ENCODE results near the gene EFCAB7. TPM values are rescaled to one million over a fixed set of nuclear protein-coding genes. Genes with fewer than 3 reads are reported as not detected.

EFCAB7 gene
- total and polyA plus RNA-seq, 2 of the 13 experiments (the other 11 are each of a cell fraction or from before 2014, with no cell fraction given), result 1.7 to 5.4 TPM

- BruUV-seq (replicated peaks), result no TSS peak
- H3K27ac ChIP-seq (ENCODE audit: extremely low read length, insufficient read depth, low read length), result no peak overlapping the region
- H3K4me3 ChIP-seq (replicated peaks in 1 of 3; ENCODE audit: insufficient read depth in 1 of 3, low read depth in 2 of 3, low read length in 3 of 3), result no peak overlapping the region
- no peak overlapping the region for H2AFZ ChIP-seq (ENCODE audit: low read length)
- ATAC-seq, result no peak
- H3K4me1 ChIP-seq (ENCODE audit: insufficient read depth, low read length), result no peaks in the 10 kb centered on the region
- no peaks in the 10 kb centered on the region for H3K79me2 ChIP-seq (ENCODE audit: insufficient read depth, low read length)
- ChIA-PET POLR2A (no interaction called here), CTCF (ENCODE audit: low intra/inter-chr PET ratio, low total read pairs) (no interaction called here)
- no peak for FAIRE-seq
- intact Hi-C loops (cut with micrococcal nuclease; ENCODE audit: unreplicated experiment) (no loop called here), in situ Hi-C loops (cut with HindIII; ENCODE audit: extremely low pct_ligation_motif_present, low pct_unique_long_range_greater_than_20kb) (no loop called here)
- no peaks in the 10 kb centered on the region for H3K27me3 ChIP-seq (ENCODE audit: control insufficient read depth in 1 of 2, insufficient read depth in 2 of 2, low read length in 2 of 2)
- H3K36me3 ChIP-seq (replicated peaks in 1 of 2; ENCODE audit: control insufficient read depth in 1 of 2, insufficient read depth in 2 of 2, low read length in 2 of 2), result 0 out of 5 replicates have a peak, but pooled peaks cover 0 to 3% of the 10 kb centered on the region in 2 experiments
- 96% methylated on average over 8 of the region's 8 CpGs for WGBS (ENCODE audit: low lambda C conversion rate)
- no peak overlapping the region for H3K9ac ChIP-seq (ENCODE audit: insufficient read depth, low read depth, low read length)
- H3K9me3 ChIP-seq (ENCODE audit: low read length), result no peaks in the 10 kb centered on the region
- H3K4me2 ChIP-seq (ENCODE audit: low read depth, low read length), result no peak overlapping the region
- no peaks in the 10 kb centered on the region for H4K20me1 ChIP-seq (ENCODE audit: insufficient read depth, low read length)
- TF ChIP-seq HNRNPLL (IDR thresholded peaks at IDR 0.05; ENCODE audit: low read depth, low read length, poor library complexity, severe bottlenecking), result no peak
- no peak for TF ChIP-seq PBX2 (CRISPR knock-in tag; IDR thresholded peaks at IDR 0.05)
- TF ChIP-seq DMAP1 (CRISPR knock-in tag; IDR thresholded peaks at IDR 0.05), result no peak
- TF ChIP-seq ZBTB10 (CRISPR knock-in tag; IDR thresholded peaks at IDR 0.05; ENCODE audit: borderline replicate concordance), result no peak
- no peak for TF ChIP-seq ZNF30 (CRISPR knock-in tag; IDR thresholded peaks at IDR 0.05)
- no peak for TF ChIP-seq HOXA5 (CRISPR knock-in tag; IDR thresholded peaks at IDR 0.05)
- no peak for TF ChIP-seq ZNF224 (CRISPR knock-in tag; IDR thresholded peaks at IDR 0.05)
- no peak for TF ChIP-seq MED1 (CRISPR knock-in tag; IDR thresholded peaks at IDR 0.05)
- no peak for TF ChIP-seq ZNF569 (CRISPR knock-in tag; IDR thresholded peaks at IDR 0.05; ENCODE audit: borderline replicate concordance)
- no peak for TF ChIP-seq FOXM1 (CRISPR knock-in tag; IDR thresholded peaks at IDR 0.05)
- no peak for TF ChIP-seq ZNF121 (CRISPR knock-in tag; IDR thresholded peaks at IDR 0.05)
- no peak for DNase-seq (ENCODE audit: low spot score)
These were observed 35.8 kb upstream of the EFCAB7 start for GRCh38 chr1:63487336-63488065.
